H1 (cell line): ENCODE measurements around the gene SNX24. TPM values are rescaled to one million over a fixed set of nuclear protein-coding genes. Genes with fewer than 3 reads are reported as not detected.

ENCODE experiments used
- CTCF ChIA-PET: fragments of 300-600 bp; sonication (Branson Sonifier 250); formaldehyde crosslinking; loops from one replicate; lab custom pipeline; 2021; ENCODE audit not compliant: partially characterized antibody; lab: Charles Lee
- POLR2A ChIA-PET: fragments of 300-600 bp; sonication (Branson Sonifier 250); formaldehyde crosslinking; loops from one replicate; lab custom pipeline; 2021; ENCODE audit warnings: inconsistent platforms; ENCODE audit not compliant: partially characterized antibody; lab: Charles Lee
- DNase-seq, 2 experiments: peaks; one replicate each; pipeline versions ENCODE4 v3.0.0 to v3.0.0-alpha.2; 2010 to 2022; ENCODE audit warnings: low spot score in 2 of 2, low read depth in 1 of 2, mixed read lengths in 1 of 2
- FAIRE-seq: peaks from 2 replicates; lab custom pipeline; 2011; peaks lifted over from hg19 to GRCh38; lab: Jason Lieb, UNC
- H2AFZ ChIP-seq: 2 replicates; pipeline ENCODE4 v1.8.1; 2012; ENCODE audit warnings: low read length, inconsistent platforms
- H2AK5ac ChIP-seq: 2 replicates; pipeline ENCODE4 v1.6.1; 2013; ENCODE audit warnings: low read depth, low read length
- H2BK120ac ChIP-seq: replicated peaks from 2 replicates; pipeline ENCODE3; 2013; ENCODE audit warnings: low read depth, low read length, inconsistent platforms
- H2BK12ac ChIP-seq: 2 replicates; pipeline ENCODE4 v1.6.1; 2013; ENCODE audit warnings: low read depth, low read length
- H2BK15ac ChIP-seq: 2 replicates; pipeline ENCODE4 v1.6.1; 2013; ENCODE audit warnings: low read length
- H2BK20ac ChIP-seq: 2 replicates; pipeline ENCODE4 v1.6.1; 2013; ENCODE audit warnings: low read length
- H2BK5ac ChIP-seq: 2 replicates; pipeline ENCODE4 v1.6.1; 2013; ENCODE audit warnings: low read depth, low read length
- H3K14ac ChIP-seq: 2 replicates; pipeline ENCODE4 v1.6.1; 2013; ENCODE audit warnings: inconsistent platforms; ENCODE audit not compliant: insufficient read length
- H3K18ac ChIP-seq: 2 replicates; pipeline ENCODE4 v1.6.1; 2013; ENCODE audit warnings: low read length; ENCODE audit errors: extremely low read depth
- H3K23ac ChIP-seq: 2 replicates; pipeline ENCODE4 v1.6.1; 2013; ENCODE audit warnings: inconsistent platforms; ENCODE audit not compliant: insufficient read length
- H3K23me2 ChIP-seq: 2 replicates; pipeline ENCODE4 v1.6.1; 2013; ENCODE audit warnings: low read depth, low read length
- H3K27ac ChIP-seq: 2 replicates; pipeline ENCODE4 v1.6.1; 2011; ENCODE audit warnings: low read depth, low read length, inconsistent platforms
- H3K27me3 ChIP-seq, 4 experiments: replicated peaks in 1 of 4; 1 replicate in 1 of 4; 2 replicates in 3 of 4; pipeline versions ENCODE4 v1.6.1 to v1.8.1; 2011 to 2013; ENCODE audit warnings: low read length in 3 of 4, mild to moderate bottlenecking in 3 of 4, inconsistent platforms in 2 of 4, mixed read lengths in 2 of 4, moderate library complexity in 1 of 4; ENCODE audit not compliant: control insufficient read depth in 3 of 4, insufficient read depth in 3 of 4; ENCODE audit errors: extremely low read depth in 1 of 4
- H3K36me3 ChIP-seq, 4 experiments: 2 replicates each; pipeline versions ENCODE4 v1.6.1 to v1.8.1; 2011 to 2013; ENCODE audit warnings: mild to moderate bottlenecking in 4 of 4, low read length in 3 of 4, moderate library complexity in 2 of 4, control low read depth in 1 of 4, inconsistent platforms in 1 of 4; ENCODE audit not compliant: insufficient read depth in 4 of 4, control insufficient read depth in 2 of 4
- H3K4ac ChIP-seq: replicated peaks from 2 replicates; pipeline ENCODE3; 2013; ENCODE audit warnings: low read length, low read depth, mixed read lengths, inconsistent platforms; ENCODE audit not compliant: insufficient read length
- H3K4me1 ChIP-seq, 4 experiments: replicated peaks in 1 of 4; 1 replicate in 1 of 4; 2 replicates in 3 of 4; pipeline versions ENCODE4 v1.6.1 to v1.8.1; 2011 to 2013; ENCODE audit warnings: low read length in 3 of 4, inconsistent platforms in 2 of 4, mixed read lengths in 1 of 4; ENCODE audit not compliant: insufficient read depth in 4 of 4, control insufficient read depth in 3 of 4
- H3K4me2 ChIP-seq, 2 experiments: 2 replicates each; pipeline versions ENCODE4 v1.6.1 to v1.8.1; 2011 to 2013; ENCODE audit warnings: low read depth in 2 of 2, low read length in 2 of 2, control low read depth in 1 of 2, inconsistent platforms in 1 of 2, mild to moderate bottlenecking in 1 of 2; ENCODE audit not compliant: insufficient read depth in 1 of 2
- H3K4me3 ChIP-seq, 4 experiments: fragments of 200-600, 300-600 bp in 1 of 4; sonication (generic), shearing (Covaris generic), sonication (Bioruptor Twin) in 1 of 4; 2 replicates each; pipeline versions ENCODE4 v1.5.1 to v1.8.1; 2011 to 2016; ENCODE audit warnings: low read length in 4 of 4, low read depth in 3 of 4, control low read depth in 2 of 4, inconsistent platforms in 2 of 4, mild to moderate bottlenecking in 2 of 4, mixed read lengths in 1 of 4, moderate library complexity in 1 of 4; ENCODE audit not compliant: insufficient read depth in 2 of 4; ENCODE audit errors: extremely low read depth in 1 of 4
- H3K56ac ChIP-seq: replicated peaks from 2 replicates; pipeline ENCODE3; 2013; ENCODE audit warnings: low read depth, mild to moderate bottlenecking, mixed read lengths, low read length, inconsistent platforms; ENCODE audit not compliant: insufficient read length
- H3K79me1 ChIP-seq: 2 replicates; pipeline ENCODE4 v1.6.1; 2013; ENCODE audit warnings: low read depth, low read length, control low read depth
- H3K79me2 ChIP-seq, 2 experiments: 2 replicates each; pipeline versions ENCODE4 v1.6.1 to v1.8.1; 2012 to 2013; ENCODE audit warnings: low read length in 2 of 2, mild to moderate bottlenecking in 2 of 2, inconsistent platforms in 1 of 2; ENCODE audit not compliant: insufficient read depth in 2 of 2, control insufficient read depth in 1 of 2
- H3K9ac ChIP-seq, 4 experiments: replicated peaks in 1 of 4; 1 replicate in 1 of 4; 2 replicates in 3 of 4; pipeline versions ENCODE4 v1.6.1 to v1.8.1; 2011 to 2013; ENCODE audit warnings: low read depth in 3 of 4, low read length in 3 of 4, control low read depth in 2 of 4, mild to moderate bottlenecking in 2 of 4, moderate library complexity in 2 of 4, inconsistent platforms in 1 of 4; ENCODE audit errors: extremely low read depth in 1 of 4
- H3K9me3 ChIP-seq, 2 experiments: 2 replicates each; pipeline versions ENCODE4 v1.6.1 to v1.8.1; 2012 to 2013; ENCODE audit warnings: mild to moderate bottlenecking in 2 of 2, moderate library complexity in 2 of 2, control low read depth in 1 of 2, inconsistent platforms in 1 of 2, low read depth in 1 of 2, low read length in 1 of 2, mixed read lengths in 1 of 2; ENCODE audit not compliant: insufficient read depth in 2 of 2
- H4K20me1 ChIP-seq, 2 experiments: replicated peaks in 1 of 2; 2 replicates each; pipeline versions ENCODE3 to v1.8.1; 2011 to 2013; ENCODE audit warnings: inconsistent platforms in 2 of 2, low read length in 2 of 2, mild to moderate bottlenecking in 1 of 2; ENCODE audit not compliant: insufficient read depth in 2 of 2, control insufficient read depth in 1 of 2
- H4K5ac ChIP-seq: 2 replicates; pipeline ENCODE4 v1.6.1; 2013; ENCODE audit warnings: low read length, low read depth, mixed read lengths, inconsistent platforms; ENCODE audit not compliant: insufficient read length
- H4K8ac ChIP-seq: 2 replicates; pipeline ENCODE4 v1.8.0; 2013; ENCODE audit warnings: mild to moderate bottlenecking, moderate library complexity, low read length, inconsistent platforms; ENCODE audit not compliant: insufficient read depth; ENCODE audit errors: extremely low read depth
- H4K91ac ChIP-seq: replicated peaks from 2 replicates; pipeline ENCODE3; 2013; ENCODE audit warnings: low read length, mixed read lengths, inconsistent platforms; ENCODE audit not compliant: insufficient read length
- CREB1 ChIP-seq: IDR thresholded peaks from 2 replicates; pipeline ENCODE4 v1.6.1; 2012; ENCODE audit warnings: inconsistent platforms
- EP300 ChIP-seq, 2 experiments: IDR thresholded peaks; 1 replicate in 1 of 2; 2 replicates in 1 of 2; pipeline ENCODE4 v1.6.1; 2011 to 2012; ENCODE audit warnings: low read depth in 2 of 2, low read length in 2 of 2, mild to moderate bottlenecking in 2 of 2, borderline replicate concordance in 1 of 2, inconsistent platforms in 1 of 2, moderate library complexity in 1 of 2
- HDAC2 ChIP-seq, 2 experiments: fragments of 300-600 bp in 1 of 2; sonication (generic) in 1 of 2; IDR thresholded peaks; 2 replicates each; pipeline ENCODE4 v1.6.1; 2011 to 2012; ENCODE audit warnings: low read depth in 2 of 2, low read length in 2 of 2, mild to moderate bottlenecking in 2 of 2, moderate library complexity in 2 of 2, borderline replicate concordance in 1 of 2, inconsistent platforms in 1 of 2
- JUN ChIP-seq: IDR thresholded peaks from 2 replicates; pipeline ENCODE4 v1.6.1; 2011; ENCODE audit warnings: low read depth, mild to moderate bottlenecking, improper control_type of control experiment, low read length
- KDM4A ChIP-seq: IDR thresholded peaks from one replicate; pipeline ENCODE4 v1.7.1; 2012; ENCODE audit warnings: low read depth, mild to moderate bottlenecking, moderate library complexity, low read length, inconsistent platforms; ENCODE audit not compliant: severe bottlenecking
- RBBP5 ChIP-seq: IDR thresholded peaks from 2 replicates; pipeline ENCODE4 v1.7.1; 2012; ENCODE audit warnings: low read depth, mild to moderate bottlenecking, inconsistent platforms, low read length, moderate library complexity, borderline replicate concordance
- RFX5 ChIP-seq: IDR thresholded peaks from 2 replicates; pipeline ENCODE4 v1.6.1; 2011; ENCODE audit warnings: low read depth, low read length, improper control_type of control experiment, borderline replicate concordance
- RXRA ChIP-seq: IDR thresholded peaks from 2 replicates; pipeline ENCODE4 v1.6.1; 2011; ENCODE audit warnings: low read depth, mild to moderate bottlenecking, low read length, moderate library complexity; ENCODE audit not compliant: insufficient read depth
- SP2 ChIP-seq: IDR thresholded peaks from 2 replicates; pipeline ENCODE4 v1.6.1; 2012; ENCODE audit warnings: mild to moderate bottlenecking, low read length, inconsistent platforms
- TBP ChIP-seq: IDR thresholded peaks from 2 replicates; pipeline ENCODE4 v1.6.1; 2011; ENCODE audit warnings: low read depth, low read length, improper control_type of control experiment
- WGBS, 2 experiments: shearing (Covaris generic) in 1 of 2; methylation state at CpG; one replicate each; pipeline versions ENCODE4 v1.1.6 to v1.1.7; 2013 to 2015; ENCODE audit warnings: low lambda C conversion rate in 2 of 2, mixed read lengths in 2 of 2, inconsistent platforms in 1 of 2, low coverage in 1 of 2, missing lambda C conversion rate in 1 of 2; ENCODE audit not compliant: insufficient replicate concordance in 2 of 2, insufficient coverage in 1 of 2, insufficient read length in 1 of 2; ENCODE audit errors: extremely low coverage in 1 of 2, missing lambda C conversion rate in 1 of 2; 5-methylcytosine and 5-hydroxymethylcytosine counted together
- polyA plus RNA-seq, 7 experiments: library from polyadenylated mRNA; depleted of rRNA in 3 of 7; stranded (reverse) in 5 of 7; unstranded in 2 of 7; fragments of >200 nt in 5 of 7; fragments of 200-250 nt in 2 of 7; gene quantifications; 1 replicate in 5 of 7; 2 replicates in 1 of 7; 4 replicates in 1 of 7; pipeline versions ENCODE4 v1.2.1 to v1.2.3, GENCODE V29; 2011 to 2013; ENCODE audit warnings: missing spikeins in 2 of 7, mixed read lengths in 2 of 7
- total RNA-seq: library from RNA; stranded (reverse); fragmentation: NEBNext Ultra II Directional; extraction: Animal tissue kit (Norgen Biotek cat#: 25700); gene quantifications from 2 replicates; pipeline ENCODE4 v1.2.1, GENCODE V29; 2021
- TF ChIP-seq, protein P1 (sequence below): IDR thresholded peaks from 2 replicates; pipeline ENCODE4 v1.6.1; 2011; ENCODE audit warnings: low read depth, mild to moderate bottlenecking, low read length; ENCODE audit not compliant: insufficient read depth
- TF ChIP-seq, protein P2 (sequence below): IDR thresholded peaks from 2 replicates; pipeline ENCODE4 v1.6.1; 2012; ENCODE audit warnings: inconsistent platforms

SNX24 gene
- total and polyA plus RNA-seq, 2 of the 8 experiments (the other 6 are each of a cell fraction or from before 2014, with no cell fraction given): 7.3 to 14.3 TPM

DNA sequence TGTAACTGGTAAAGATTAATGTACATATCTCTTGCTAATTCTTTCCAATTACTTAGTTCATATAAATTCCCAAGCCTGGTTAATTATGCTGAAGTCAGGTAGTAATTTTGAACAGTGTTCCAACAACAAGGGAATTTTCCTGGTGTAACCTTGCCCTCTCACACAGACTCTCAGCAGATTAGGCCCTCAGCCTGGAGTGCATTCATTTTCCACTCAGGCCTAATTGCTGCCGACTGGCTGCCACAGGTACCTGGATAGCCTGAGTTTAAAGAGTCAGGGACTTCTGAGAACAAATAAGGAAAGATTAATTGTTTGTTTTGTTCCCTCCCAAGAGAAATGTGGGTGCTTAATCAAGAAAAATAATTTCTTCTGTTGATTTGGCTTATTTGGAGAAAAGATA, 119.7 kb downstream of the SNX24 start:
- no peaks in the 10 kb centered on the region for H3K23me2 ChIP-seq
- H2AK5ac ChIP-seq: no peak overlapping the region
- no peak overlapping the region for H2BK5ac ChIP-seq
- no peak overlapping the region for H4K5ac ChIP-seq
- no peak overlapping the region for H3K18ac ChIP-seq
- H3K4ac ChIP-seq: no peak overlapping the region
- no peak overlapping the region for H3K14ac ChIP-seq
- H2BK15ac ChIP-seq: no peak overlapping the region
- CTCF ChIA-PET: interaction anchor here (0.9 kb wide), 1 partner anchor 26 kb away, joined by 3 read pairs; no protein-coding TSS in a partner anchor
- H2BK20ac ChIP-seq: no peak overlapping the region
- H3K36me3 ChIP-seq: no peaks in the 10 kb centered on the region
- FAIRE-seq (no peak), DNase-seq (no peak)
- no peak overlapping the region for H2BK120ac ChIP-seq
- H3K23ac ChIP-seq: no peak overlapping the region
- H2AFZ ChIP-seq: no peak overlapping the region
- no peak overlapping the region for H4K91ac ChIP-seq
- POLR2A ChIA-PET: no interaction called here
- H4K20me1 ChIP-seq: no peaks in the 10 kb centered on the region
- no peak overlapping the region for H3K4me2 ChIP-seq
- H3K9me3 ChIP-seq: no peaks in the 10 kb centered on the region
- H3K4me1 ChIP-seq: peaks cover 0 to 2% (median 0%) of the 10 kb centered on the region in 4 experiments; a peak in 1 of 7 replicates
- 71% methylated on average over 1 of the region's 1 CpG; no CpG with 5 or more reads in 1 of the 2 experiments for WGBS, 2 experiments
- H3K27ac ChIP-seq: no peak overlapping the region
- no peak overlapping the region for H3K9ac ChIP-seq
- H4K8ac ChIP-seq: no peak overlapping the region
- no peak overlapping the region for H2BK12ac ChIP-seq
- H3K27me3 ChIP-seq: no peaks in the 10 kb centered on the region
- no peak overlapping the region for H3K56ac ChIP-seq
- no peak overlapping the region for H3K4me3 ChIP-seq
- no peaks in the 10 kb centered on the region for H3K79me2 ChIP-seq
- no peaks in the 10 kb centered on the region for H3K79me1 ChIP-seq
- TF ChIP-seq JUN: no peak
- no peak for TF ChIP-seq CREB1
- no peak for TF ChIP-seq EP300 (IDR thresholded peaks at IDR 0.05; ENCODE audit: borderline replicate concordance in 1 of 2, low read depth in 2 of 2, low read length in 2 of 2)
- TF ChIP-seq RFX5: no peak
- no peak for TF ChIP-seq RXRA
- no peak for TF ChIP-seq SP2
- TF ChIP-seq TBP: no peak
- TF ChIP-seq, protein P1, sequence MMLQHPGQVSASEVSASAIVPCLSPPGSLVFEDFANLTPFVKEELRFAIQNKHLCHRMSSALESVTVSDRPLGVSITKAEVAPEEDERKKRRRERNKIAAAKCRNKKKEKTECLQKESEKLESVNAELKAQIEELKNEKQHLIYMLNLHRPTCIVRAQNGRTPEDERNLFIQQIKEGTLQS: no peak
- no peak for TF ChIP-seq KDM4A
- TF ChIP-seq, protein P2, sequence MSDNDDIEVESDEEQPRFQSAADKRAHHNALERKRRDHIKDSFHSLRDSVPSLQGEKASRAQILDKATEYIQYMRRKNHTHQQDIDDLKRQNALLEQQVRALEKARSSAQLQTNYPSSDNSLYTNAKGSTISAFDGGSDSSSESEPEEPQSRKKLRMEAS: no peak
- no peak for TF ChIP-seq HDAC2 (IDR thresholded peaks at IDR 0.05; ENCODE audit: borderline replicate concordance in 1 of 2, low read depth in 2 of 2, low read length in 2 of 2)
- TF ChIP-seq RBBP5: no peak
